Measurements from ENCODE around the gene ABHD12. TPM values are rescaled to one million over a fixed set of nuclear protein-coding genes. Genes with fewer than 3 reads are reported as not detected.

The ABHD12 gene
- total and polyA plus RNA-seq, 2 experiments from 2014 or later, result 69.5 to 187 TPM

DNA sequence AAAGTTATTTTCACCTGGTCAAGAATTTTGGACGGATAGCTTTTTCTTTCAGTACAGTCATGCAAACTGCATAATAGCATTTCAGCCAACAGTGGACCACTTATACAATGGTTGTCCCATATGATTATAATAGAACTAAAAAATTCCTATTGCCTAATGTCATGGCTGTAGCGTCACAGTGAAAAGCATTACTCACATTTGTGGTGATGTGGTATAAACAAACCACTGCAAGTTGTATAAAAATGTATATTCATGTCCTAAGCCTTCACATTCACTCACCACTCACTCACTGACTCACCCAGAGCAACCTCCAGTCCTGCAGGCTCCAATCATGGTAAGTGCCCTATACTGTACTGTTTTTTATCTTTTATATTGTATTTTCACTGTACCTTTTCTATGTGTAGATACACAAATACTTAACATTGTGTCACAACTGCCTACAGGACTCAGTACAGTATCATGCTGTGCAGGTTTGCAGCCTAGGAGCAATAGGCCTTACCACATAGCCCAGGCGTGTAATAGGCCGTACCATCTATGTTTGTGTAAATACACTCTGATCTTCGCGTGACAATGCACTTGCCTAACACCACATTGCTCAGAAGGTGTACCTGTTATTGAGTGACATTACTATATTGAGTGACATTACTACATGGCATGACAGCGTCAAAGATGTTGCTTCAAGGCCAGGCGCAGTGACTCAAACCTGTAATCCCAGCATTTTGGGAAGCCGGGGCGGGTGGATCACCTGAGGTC is 17.9 kb downstream of the ABHD12 start:
- no peak overlapping the region for H3K27ac ChIP-seq
- no peak overlapping the region for H2AFZ ChIP-seq
- no peaks in the 10 kb centered on the region for H4K20me1 ChIP-seq (ENCODE audit: insufficient read depth, poor library complexity, severe bottlenecking)
- peaks cover 96% of the 10 kb centered on the region for H3K79me2 ChIP-seq
- H3K4me3 ChIP-seq, result no peak overlapping the region
- no peak for DNase-seq (ENCODE audit: low spot score)
- H3K27me3 ChIP-seq, result no peaks in the 10 kb centered on the region
- no peaks in the 10 kb centered on the region for H3K36me3 ChIP-seq (replicated peaks; ENCODE audit: insufficient read depth, low read depth)
- WGBS (ENCODE audit: low lambda C conversion rate, missing lambda C conversion rate), result 96% methylated on average over 10 of the region's 10 CpGs
- no peak overlapping the region for H3K4me2 ChIP-seq
- no peaks in the 10 kb centered on the region for H3K9me3 ChIP-seq (ENCODE audit: low read depth)
- TF ChIP-seq, protein P1, sequence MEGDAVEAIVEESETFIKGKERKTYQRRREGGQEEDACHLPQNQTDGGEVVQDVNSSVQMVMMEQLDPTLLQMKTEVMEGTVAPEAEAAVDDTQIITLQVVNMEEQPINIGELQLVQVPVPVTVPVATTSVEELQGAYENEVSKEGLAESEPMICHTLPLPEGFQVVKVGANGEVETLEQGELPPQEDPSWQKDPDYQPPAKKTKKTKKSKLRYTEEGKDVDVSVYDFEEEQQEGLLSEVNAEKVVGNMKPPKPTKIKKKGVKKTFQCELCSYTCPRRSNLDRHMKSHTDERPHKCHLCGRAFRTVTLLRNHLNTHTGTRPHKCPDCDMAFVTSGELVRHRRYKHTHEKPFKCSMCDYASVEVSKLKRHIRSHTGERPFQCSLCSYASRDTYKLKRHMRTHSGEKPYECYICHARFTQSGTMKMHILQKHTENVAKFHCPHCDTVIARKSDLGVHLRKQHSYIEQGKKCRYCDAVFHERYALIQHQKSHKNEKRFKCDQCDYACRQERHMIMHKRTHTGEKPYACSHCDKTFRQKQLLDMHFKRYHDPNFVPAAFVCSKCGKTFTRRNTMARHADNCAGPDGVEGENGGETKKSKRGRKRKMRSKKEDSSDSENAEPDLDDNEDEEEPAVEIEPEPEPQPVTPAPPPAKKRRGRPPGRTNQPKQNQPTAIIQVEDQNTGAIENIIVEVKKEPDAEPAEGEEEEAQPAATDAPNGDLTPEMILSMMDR (IDR thresholded peaks at IDR 0.05; ENCODE audit: poor library complexity), result no peak
- TF ChIP-seq EZH2 (IDR thresholded peaks at IDR 0.05; ENCODE audit: borderline replicate concordance), result no peak
- no peaks in the 10 kb centered on the region for H3K9me2 ChIP-seq (replicated peaks; ENCODE audit: insufficient read depth)
- peaks cover 3% of the 10 kb centered on the region for H3K4me1 ChIP-seq (ENCODE audit: insufficient read depth)

DNA sequence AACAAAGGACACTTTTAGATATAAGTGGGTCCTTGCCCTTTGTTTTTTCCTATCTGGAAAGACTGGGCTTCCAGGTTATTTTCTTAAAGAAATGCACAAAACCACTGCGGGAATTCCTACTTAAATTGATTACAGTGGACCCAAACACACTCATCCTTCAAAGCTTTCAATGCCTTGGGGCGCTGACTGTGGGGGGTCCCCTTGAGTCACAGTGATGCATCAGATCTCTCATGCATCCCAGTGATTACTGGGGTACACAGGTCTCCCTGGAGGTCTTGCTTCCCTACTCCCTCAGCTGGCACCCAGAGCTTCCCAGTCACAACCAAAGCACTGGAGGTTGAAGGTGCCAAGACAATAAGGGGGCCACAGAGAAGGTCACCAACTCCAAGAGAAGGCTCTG is 20.7 kb downstream of the ABHD12 start:
- Histone ChIP-seq H4K20me1 (ENCODE audit: insufficient read depth, poor library complexity, severe bottlenecking) (no peaks in the 10 kb centered on the region), H3K4me3 (no peak overlapping the region), H3K9me3 (ENCODE audit: low read depth) (no peaks in the 10 kb centered on the region), H3K4me2 (no peak overlapping the region), H3K27ac (no peak overlapping the region), H3K27me3 (no peaks in the 10 kb centered on the region), H3K9me2 (replicated peaks; ENCODE audit: insufficient read depth) (no peaks in the 10 kb centered on the region), H3K79me2 (peaks cover 96% of the 10 kb centered on the region), H3K4me1 (ENCODE audit: insufficient read depth) (no peaks in the 10 kb centered on the region), H3K36me3 (replicated peaks; ENCODE audit: insufficient read depth, low read depth) (no peaks in the 10 kb centered on the region), H2AFZ (no peak overlapping the region)
- TF ChIP-seq, protein P1 (IDR thresholded peaks at IDR 0.05; ENCODE audit: poor library complexity), result no peak
- TF ChIP-seq EZH2 (IDR thresholded peaks at IDR 0.05; ENCODE audit: borderline replicate concordance) (no peak), EZH2phosphoT487 (IDR thresholded peaks at IDR 0.05; ENCODE audit: low read depth, severe bottlenecking, unreplicated experiment) (no peak)
- no peak for DNase-seq (ENCODE audit: low spot score)
- WGBS (ENCODE audit: low lambda C conversion rate, missing lambda C conversion rate), result 98% methylated on average over 2 of the region's 2 CpGs

DNA sequence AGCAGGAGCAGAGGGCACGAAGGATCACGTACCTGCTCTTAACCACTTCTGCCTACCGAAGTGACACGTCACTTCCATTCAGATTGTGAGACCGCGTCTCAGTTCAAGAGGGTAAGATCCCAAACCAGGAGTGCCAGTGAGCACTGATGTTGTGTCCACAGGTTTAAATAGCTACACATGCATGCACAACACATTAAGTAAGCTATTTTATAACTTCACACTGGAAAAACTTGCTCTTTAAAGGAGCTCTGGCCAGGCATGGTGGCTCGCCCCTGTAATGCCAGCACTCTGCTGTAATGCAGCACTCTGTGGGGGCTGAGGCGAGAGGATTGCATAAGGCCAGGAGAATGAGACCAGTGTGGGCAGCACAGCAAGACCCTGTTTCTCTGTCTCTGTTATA is 21.1 kb downstream of the ABHD12 start:
- WGBS (ENCODE audit: low lambda C conversion rate, missing lambda C conversion rate), result 95% methylated on average over 8 of the region's 8 CpGs
- Histone ChIP-seq H3K27ac (no peak overlapping the region), H4K20me1 (ENCODE audit: insufficient read depth, poor library complexity, severe bottlenecking) (no peaks in the 10 kb centered on the region), H3K4me2 (no peak overlapping the region), H3K9me3 (ENCODE audit: low read depth) (no peaks in the 10 kb centered on the region), H3K9me2 (replicated peaks; ENCODE audit: insufficient read depth) (no peaks in the 10 kb centered on the region), H3K79me2 (peaks cover 96% of the 10 kb centered on the region), H3K36me3 (replicated peaks; ENCODE audit: insufficient read depth, low read depth) (no peaks in the 10 kb centered on the region), H3K4me1 (ENCODE audit: insufficient read depth) (no peaks in the 10 kb centered on the region), H2AFZ (no peak overlapping the region), H3K4me3 (no peak overlapping the region), H3K27me3 (no peaks in the 10 kb centered on the region)
- DNase-seq (ENCODE audit: low spot score), result no peak
- TF ChIP-seq EZH2phosphoT487 (IDR thresholded peaks at IDR 0.05; ENCODE audit: low read depth, severe bottlenecking, unreplicated experiment), result no peak
- TF ChIP-seq, protein P1 (IDR thresholded peaks at IDR 0.05; ENCODE audit: poor library complexity), result no peak
- TF ChIP-seq EZH2 (IDR thresholded peaks at IDR 0.05; ENCODE audit: borderline replicate concordance), result no peak
